Neural cell (in vitro differentiated cells): Measurements from ENCODE around the gene TECPR2. TPM values are rescaled to one million over a fixed set of nuclear protein-coding genes. Genes with fewer than 3 reads are reported as not detected.

Source experiments
- H2AFZ ChIP-seq: fragments of 200-600, 300-800 bp; sonication (generic), shearing (Covaris generic); 2 replicates; pipeline ENCODE4 v1.6.0; 2014; ENCODE audit warnings: low read depth, mild to moderate bottlenecking, antibody characterized with exemption, low read length, moderate library complexity
- H3F3A ChIP-seq: fragments of 200-600 bp; shearing (Covaris generic); 2 replicates; pipeline ENCODE4 v1.6.1; 2016; ENCODE audit warnings: mild to moderate bottlenecking, moderate library complexity, mixed read lengths, antibody characterized with exemption, low read length; ENCODE audit not compliant: insufficient read depth, poor library complexity, severe bottlenecking
- H3K27ac ChIP-seq: fragments of 200-600, 300-800 bp; sonication (generic), shearing (Covaris generic); 2 replicates; pipeline ENCODE4 v1.5.1; 2014; ENCODE audit warnings: mild to moderate bottlenecking, low read length, moderate library complexity
- H3K27me3 ChIP-seq: fragments of 300-800, 200-600 bp; sonication (generic), shearing (Covaris generic); 2 replicates; pipeline ENCODE4 v1.6.0; 2014; ENCODE audit warnings: mild to moderate bottlenecking, low read depth, low read length, moderate library complexity; ENCODE audit not compliant: insufficient read depth
- H3K36me3 ChIP-seq: fragments of 300-800, 200-600 bp; sonication (generic), shearing (Covaris generic); 2 replicates; pipeline ENCODE4 v1.5.1; 2014; ENCODE audit warnings: mild to moderate bottlenecking, antibody characterized with exemption, low read length, moderate library complexity; ENCODE audit not compliant: insufficient read depth
- H3K4me2 ChIP-seq: fragments of 300-800, 200-600 bp; sonication (generic), shearing (Covaris generic); 2 replicates; pipeline ENCODE4 v1.6.0; 2014; ENCODE audit warnings: mild to moderate bottlenecking, low read length
- H3K4me3 ChIP-seq: fragments of 300-800, 200-600 bp; sonication (generic), shearing (Covaris generic); 2 replicates; pipeline ENCODE4 v1.5.1; 2014; ENCODE audit warnings: mild to moderate bottlenecking, low read length, moderate library complexity
- H3K79me2 ChIP-seq: fragments of 200-600 bp; shearing (Covaris generic); replicated peaks from 2 replicates; pipeline ENCODE4 v1.6.0; 2014; ENCODE audit warnings: mild to moderate bottlenecking, low read length, moderate library complexity; ENCODE audit not compliant: insufficient read depth
- H3K9ac ChIP-seq: fragments of 300-800, 200-600 bp; sonication (generic), shearing (Covaris generic); 2 replicates; pipeline ENCODE4 v1.6.1; 2016; ENCODE audit warnings: mild to moderate bottlenecking, low read length, mixed read lengths
- H3K9me2 ChIP-seq: fragments of 200-600 bp; shearing (Covaris generic); 2 replicates; pipeline ENCODE4 v1.6.1; 2016; ENCODE audit warnings: mild to moderate bottlenecking, low read length, mixed read lengths; ENCODE audit not compliant: insufficient read depth
- H3K9me3 ChIP-seq: fragments of 200-600, 300-800 bp; sonication (generic), shearing (Covaris generic); 2 replicates; pipeline ENCODE4 v1.6.1; 2016; ENCODE audit warnings: mild to moderate bottlenecking, mixed run types, low read length, moderate library complexity, mixed read lengths
- H4K20me1 ChIP-seq: fragments of 200-600 bp; shearing (Covaris generic); 2 replicates; pipeline ENCODE4 v1.6.1; 2016; ENCODE audit warnings: mild to moderate bottlenecking, mixed run types; ENCODE audit not compliant: insufficient read depth
- CTCF ChIP-seq: fragments of 450-650 bp; IDR thresholded peaks from 2 replicates; pipeline ENCODE4 v1.5.1; 2014; ENCODE audit warnings: antibody characterized with exemption, mild to moderate bottlenecking, moderate library complexity; ENCODE audit not compliant: poor library complexity, severe bottlenecking
- EP300 ChIP-seq: fragments of 450-650 bp; conservative IDR thresholded peaks from 2 replicates; pipeline ENCODE4 v1.6.1; 2014; ENCODE audit warnings: antibody characterized with exemption, mild to moderate bottlenecking, moderate library complexity; ENCODE audit not compliant: poor library complexity, severe bottlenecking
- EZH2 ChIP-seq: fragments of 200-600, 300-800 bp; shearing (Covaris generic), sonication (generic); IDR thresholded peaks from 2 replicates; pipeline ENCODE4 v1.6.1; 2014; ENCODE audit warnings: antibody characterized with exemption, low read length, borderline replicate concordance, mild to moderate bottlenecking; ENCODE audit not compliant: insufficient read depth, poor library complexity, severe bottlenecking
- MXI1 ChIP-seq: fragments of 450-650 bp; conservative IDR thresholded peaks from 2 replicates; pipeline ENCODE4 v1.6.1; 2014; ENCODE audit warnings: antibody characterized with exemption, mild to moderate bottlenecking; ENCODE audit not compliant: poor library complexity, severe bottlenecking
- POLR2AphosphoS5 ChIP-seq: IDR thresholded peaks from 2 replicates; pipeline ENCODE4 v1.6.1; 2012
- RAD21 ChIP-seq: fragments of 450-650 bp; conservative IDR thresholded peaks from 2 replicates; pipeline ENCODE4 v1.6.1; 2014; ENCODE audit warnings: antibody characterized with exemption, mild to moderate bottlenecking, moderate library complexity
- REST ChIP-seq: IDR thresholded peaks from 2 replicates; pipeline ENCODE4 v1.6.1; 2012; ENCODE audit warnings: borderline replicate concordance
- SMC3 ChIP-seq: fragments of 450-650 bp; conservative IDR thresholded peaks from 2 replicates; pipeline ENCODE4 v1.6.1; 2014; ENCODE audit warnings: antibody characterized with exemption, mild to moderate bottlenecking, moderate library complexity; ENCODE audit not compliant: poor library complexity
- TAF1 ChIP-seq: IDR thresholded peaks from 2 replicates; pipeline ENCODE4 v1.6.1; 2012; ENCODE audit warnings: low read depth
- polyA plus RNA-seq: library from polyadenylated mRNA; depleted of rRNA; stranded (reverse); fragments of >200 nt; gene quantifications from 2 replicates; pipeline ENCODE4 v1.2.3, GENCODE V29; 2014

Gene TECPR2
- polyA plus RNA-seq, 1 donor from 2014 or later: 7.0 TPM

- H3K9me2 ChIP-seq: no peaks in the 10 kb centered on the region
- no peaks in the 10 kb centered on the region for H4K20me1 ChIP-seq
- no peaks in the 10 kb centered on the region for H3K27me3 ChIP-seq
- H3K36me3 ChIP-seq: no peaks in the 10 kb centered on the region
- no peak for TF ChIP-seq EZH2
- TF ChIP-seq REST: no peak
- TF ChIP-seq POLR2AphosphoS5: no peak
- TF ChIP-seq TAF1: no peak
- peak; percentile 91 for TF ChIP-seq CTCF
- TF ChIP-seq EP300: no peak
- TF ChIP-seq SMC3: peak; percentile 75
- TF ChIP-seq MXI1: no peak
- peak; percentile 74 for TF ChIP-seq RAD21
- H3F3A ChIP-seq: no peaks in the 10 kb centered on the region
- no peak overlapping the region for H3K27ac ChIP-seq
- no peaks in the 10 kb centered on the region for H3K9me3 ChIP-seq
- peak overlapping the region; percentile 70 for H3K4me3 ChIP-seq
- H3K79me2 ChIP-seq: no peaks in the 10 kb centered on the region
- H2AFZ ChIP-seq: peak overlapping the region; percentile 51
- peak overlapping the region; percentile 66 for H3K9ac ChIP-seq
- H3K4me2 ChIP-seq: peak overlapping the region; percentile 35
Observed at GRCh38 chr14:102516531-102517391, 154.0 kb downstream of the TECPR2 start.

GRCh38 chr14:102517392-102518062 lies 154.8 kb downstream of the TECPR2 start:
- Histone ChIP-seq H3F3A (no peaks in the 10 kb centered on the region), H3K36me3 (no peaks in the 10 kb centered on the region), H2AFZ (no peak overlapping the region), H3K9me2 (no peaks in the 10 kb centered on the region), H3K9ac (peak overlapping the region; percentile 66), H3K4me3 (peak overlapping the region; percentile 70), H3K9me3 (no peaks in the 10 kb centered on the region), H3K79me2 (no peaks in the 10 kb centered on the region), H3K27ac (no peak overlapping the region), H4K20me1 (no peaks in the 10 kb centered on the region), H3K27me3 (no peaks in the 10 kb centered on the region), H3K4me2 (no peak overlapping the region)
- TF ChIP-seq EZH2 (no peak), SMC3 (no peak), MXI1 (no peak), POLR2AphosphoS5 (no peak)
